Esophagus (tissue), 2 donors: ENCODE measurements around the gene GPR87. TPM values are rescaled to one million over a fixed set of nuclear protein-coding genes. Genes with fewer than 3 reads are reported as not detected.

ENCODE experiments used
- H3K27ac ChIP-seq, 2 donors: one replicate each; pipeline ENCODE4 v1.5.1; 2013; ENCODE audit warnings: low read depth in 2 of 2, mild to moderate bottlenecking in 2 of 2, inconsistent platforms in 1 of 2, low read length in 1 of 2, moderate library complexity in 1 of 2
- H3K27me3 ChIP-seq, 2 donors: one replicate each; pipeline ENCODE4 v1.6.1; 2013; ENCODE audit warnings: low read length in 2 of 2, control low read depth in 1 of 2, mild to moderate bottlenecking in 1 of 2; ENCODE audit not compliant: insufficient read depth in 2 of 2, control insufficient read depth in 1 of 2
- H3K36me3 ChIP-seq, 2 donors: one replicate each; pipeline ENCODE4 v1.6.1; 2013; ENCODE audit warnings: low read length in 1 of 2; ENCODE audit not compliant: control insufficient read depth in 2 of 2, insufficient read depth in 2 of 2
- H3K4me1 ChIP-seq, 2 donors: one replicate each; pipeline ENCODE4 v1.6.1; 2013; ENCODE audit warnings: low read length in 1 of 2; ENCODE audit not compliant: control insufficient read depth in 2 of 2, insufficient read depth in 2 of 2
- H3K4me3 ChIP-seq, 2 donors: one replicate each; pipeline ENCODE4 v1.5.1; 2013; ENCODE audit warnings: low read length in 2 of 2, mild to moderate bottlenecking in 2 of 2, low read depth in 1 of 2, moderate library complexity in 1 of 2
- H3K9me3 ChIP-seq, 2 donors: one replicate each; pipeline ENCODE4 v1.6.1; 2013; ENCODE audit warnings: mild to moderate bottlenecking in 2 of 2, low read depth in 1 of 2, low read length in 1 of 2, moderate library complexity in 1 of 2; ENCODE audit not compliant: control insufficient read depth in 2 of 2, insufficient read depth in 1 of 2
- WGBS, 2 donors: extraction: QIAGEN DNeasy Blood & Tissue Kit; methylation state at CpG; one replicate each; pipeline ENCODE4 v1.1.7; 2013; 5-methylcytosine and 5-hydroxymethylcytosine counted together
- polyA plus RNA-seq, 2 donors: library from polyadenylated mRNA; stranded (reverse); fragments of 200-250 nt; gene quantifications; one replicate each; pipeline ENCODE4 v1.2.3, GENCODE V29; 2013
- donor health status: healthy with polysubstance abuse.
- donor health status: Bipolar disorder and iron deficiency.

Gene GPR87
- polyA plus RNA-seq, 2 donors = 50.2 to 75.3 TPM

- no peaks in the 10 kb centered on the region for H3K36me3 ChIP-seq
- WGBS, 2 donors = 76 to 79% methylated on average over 8 of the region's 8 CpGs
- H3K27me3 ChIP-seq = no peaks in the 10 kb centered on the region
- H3K4me3 ChIP-seq = no peak overlapping the region
- H3K27ac ChIP-seq = peak overlapping the region; percentile 44 to 52
- H3K4me1 ChIP-seq = no peaks in the 10 kb centered on the region
- H3K9me3 ChIP-seq = no peaks in the 10 kb centered on the region
These were observed 53.6 kb downstream of the GPR87 start for GRCh38 chr3:151262871-151263525.

DNA sequence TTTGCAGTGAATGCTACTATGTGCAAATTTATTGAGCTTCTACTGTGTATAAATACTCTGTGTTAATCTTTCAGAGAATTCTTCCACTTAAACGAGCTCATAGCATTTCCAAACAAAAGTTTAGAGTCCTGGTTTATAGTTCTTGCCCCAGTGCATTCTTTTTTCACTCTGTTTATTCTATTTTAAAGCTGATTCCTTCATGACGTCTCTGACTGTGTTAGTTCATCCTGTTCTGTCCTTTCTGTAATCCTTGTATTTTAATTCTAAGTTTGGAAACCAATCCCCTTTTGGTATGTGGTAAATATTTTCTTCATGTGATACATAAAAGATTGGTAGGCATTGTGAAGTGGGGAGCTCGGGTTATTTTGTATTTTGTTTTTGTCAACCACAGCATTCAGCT is 57.0 kb downstream of the GPR87 start:
- H3K27ac ChIP-seq = peak overlapping the region in 1 of 2 donors; percentile 7
- WGBS, 2 donors = 60 to 64% methylated on average over 3 of the region's 3 CpGs

GRCh38 chr3:151256749-151257148 is 59.9 kb downstream of the GPR87 start:
- Histone ChIP-seq H3K27me3 (no peaks in the 10 kb centered on the region), H3K27ac (no peak overlapping the region), H3K36me3 (no peaks in the 10 kb centered on the region), H3K9me3 (no peaks in the 10 kb centered on the region), H3K4me1 (no peaks in the 10 kb centered on the region), H3K4me3 (no peak overlapping the region)
- 68 to 75% methylated on average over 1 of the region's 1 CpG for WGBS, 2 donors

More for the DNA sequence above, 57.0 kb downstream of the GPR87 start:
- Histone ChIP-seq H3K4me3 (no peak overlapping the region), H3K36me3 (no peaks in the 10 kb centered on the region), H3K4me1 (no peaks in the 10 kb centered on the region), H3K9me3 (no peaks in the 10 kb centered on the region), H3K27me3 (no peaks in the 10 kb centered on the region)

DNA sequence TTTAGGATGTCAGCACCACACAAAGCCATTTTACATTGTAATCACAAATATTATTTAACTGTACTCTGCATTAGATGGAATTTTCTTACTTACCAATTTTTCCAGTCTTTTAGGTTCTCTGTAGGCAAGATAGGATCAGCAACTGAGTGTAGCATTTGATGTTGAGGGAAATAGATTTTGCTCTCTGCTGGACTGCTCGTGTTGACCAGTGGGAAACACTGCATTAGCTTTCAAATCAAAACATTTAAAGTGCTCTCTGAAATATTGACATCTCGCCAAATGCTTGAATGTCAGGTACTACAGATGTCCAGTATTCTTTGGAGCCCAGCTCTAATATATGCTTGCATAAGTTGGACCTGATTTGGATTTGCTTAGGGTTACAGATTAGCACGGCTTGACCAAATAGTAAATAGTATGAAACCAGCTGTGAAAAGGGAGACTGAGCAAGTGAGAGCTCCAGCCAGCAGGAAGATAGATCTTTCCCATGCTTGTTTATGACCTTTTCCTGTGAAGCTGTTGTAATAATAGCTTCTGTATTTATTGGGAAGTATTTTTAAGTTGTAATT is 67.8 kb downstream of the GPR87 start:
- H3K4me1 ChIP-seq = no peaks in the 10 kb centered on the region
- 40 to 50% methylated on average over 3 of the region's 3 CpGs for WGBS, 2 donors
- H3K27ac ChIP-seq = no peak overlapping the region
- no peaks in the 10 kb centered on the region for H3K36me3 ChIP-seq
- no peak overlapping the region for H3K4me3 ChIP-seq
- H3K27me3 ChIP-seq = no peaks in the 10 kb centered on the region
- no peaks in the 10 kb centered on the region for H3K9me3 ChIP-seq

Other genes with a start within 250 kb of the GPR87 start
- under 1 TPM; 0.05 to 0.08 TPM for gene MED12L, start 231.2 kb downstream of the GPR87 start, polyA plus RNA-seq
- gene GPR171, start 113.6 kb downstream of the GPR87 start, polyA plus RNA-seq = 1 to 10 TPM in 1 of 2 donors, under 1 TPM in 1; 0.52 to 1.5 TPM
- 1 to 10 TPM; 2.1 to 9.2 TPM for gene P2RY14, start 38.3 kb downstream of the GPR87 start, polyA plus RNA-seq
- under 1 TPM; 0.24 to 0.68 TPM for gene P2RY13, start 12.7 kb upstream of the GPR87 start, polyA plus RNA-seq
- gene P2RY12, start 67.9 kb upstream of the GPR87 start, polyA plus RNA-seq = under 1 TPM; 0.13 to 0.16 TPM
- under 1 TPM; 0.47 to 0.74 TPM for gene IGSF10, start 144.2 kb upstream of the GPR87 start, polyA plus RNA-seq